Activated CD4-positive, alpha-beta T cell treated with anti-CD3 and anti-CD28 coated beads for 36 hours (primary cell): ENCODE data around the gene THAP2. TPM values are rescaled to one million over a fixed set of nuclear protein-coding genes. Genes with fewer than 3 reads are reported as not detected.
A peak's percentile ranks its signal among the peaks of the same experiment; 100 is the strongest.

Source experiments
- ATAC-seq: fragments of 200-7000 bp; cut with Tn5 transposase; one replicate; pipeline ENCODE4 v1.10.0; 2021; ENCODE audit warnings: mild to moderate bottlenecking, moderate library complexity
- CTCF ChIA-PET: fragments of 350-600 bp; sonication (Branson Sonifier 250); formaldehyde crosslinking; loops from one replicate; lab custom pipeline; 2021; ENCODE audit warnings: antibody characterized with exemption; lab: Charles Lee
- POLR2A ChIA-PET: fragments of 350-600 bp; sonication (Branson Sonifier 250); formaldehyde crosslinking; loops from one replicate; lab custom pipeline; 2021; ENCODE audit warnings: antibody characterized with exemption, inconsistent platforms; lab: Charles Lee
- DNase-seq: peaks from one replicate; pipeline ENCODE4 v3.0.0-alpha.2; 2020
- H3K27ac Mint-ChIP-seq: one replicate; pipeline ENCODE4 v1.8.0; 2021; ENCODE audit warnings: mixed read lengths
- H3K27me3 Mint-ChIP-seq: one replicate; pipeline ENCODE4 v1.8.0; 2021; ENCODE audit warnings: mixed read lengths
- H3K36me3 Mint-ChIP-seq: one replicate; pipeline ENCODE4 v1.8.0; 2021; ENCODE audit warnings: low read depth, mixed read lengths
- H3K4me1 Mint-ChIP-seq: one replicate; pipeline ENCODE4 v1.8.0; 2021; ENCODE audit warnings: mixed read lengths
- H3K4me3 Mint-ChIP-seq: one replicate; pipeline ENCODE4 v1.8.0; 2021; ENCODE audit warnings: mild to moderate bottlenecking, moderate library complexity, mixed read lengths
- H3K9me3 Mint-ChIP-seq: one replicate; pipeline ENCODE4 v1.8.0; 2021; ENCODE audit warnings: low read depth, mixed read lengths
- intact Hi-C, 2 experiments: fragments of 100-400 bp; cut with DNase I in 1 of 2; cut with micrococcal nuclease in 1 of 2; formaldehyde crosslinking; loops; one replicate each; pipeline versions ENCODE4 v1.14.2 to v1.15.1; 2022 to 2024; cut with DNase I, micrococcal nuclease
- total RNA-seq, 2 experiments: library from RNA; stranded (reverse); gene quantifications; one replicate each; pipeline ENCODE4 v1.2.3, GENCODE V29; 2021

The THAP2 gene
- total RNA-seq, 2 experiments from 2014 or later = 8.7 to 11.8 TPM

DNA sequence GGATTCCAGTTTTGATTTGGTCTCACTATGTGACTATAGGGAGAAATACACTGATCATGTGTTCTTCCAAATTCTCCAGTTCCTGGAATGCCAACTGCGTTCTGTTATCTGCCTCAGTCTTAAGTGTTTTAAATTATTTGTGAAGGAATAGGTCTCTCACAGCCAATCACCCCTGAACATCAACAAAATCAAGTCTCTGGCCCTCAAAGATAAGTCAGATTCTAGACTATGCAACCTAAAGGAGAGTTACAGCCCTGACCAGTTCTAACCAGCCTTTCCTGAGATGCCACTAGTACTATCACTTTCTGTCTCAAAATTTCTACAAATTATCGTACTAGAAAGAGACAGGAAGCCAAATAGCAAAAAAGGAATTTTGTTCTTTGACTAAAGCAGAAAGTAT is 22.7 kb upstream of the THAP2 start:
- Mint-ChIP-seq H3K27ac (peak overlapping the region; percentile 71), H3K27me3 (no peaks in the 10 kb centered on the region), H3K4me1 (peaks cover 45% of the 10 kb centered on the region), H3K9me3 (no peaks in the 10 kb centered on the region), H3K36me3 (peaks cover 49% of the 10 kb centered on the region), H3K4me3 (no peak overlapping the region)
- ATAC-seq (no peak), DNase-seq (no peak)
- intact Hi-C loops = loop anchor here in 1 of 2 experiments (2.0 kb wide), 1 partner anchor 45 kb away; the partner anchor contains the start of gene TMEM19
- ChIA-PET CTCF (no interaction called here), POLR2A (no interaction called here)

DNA sequence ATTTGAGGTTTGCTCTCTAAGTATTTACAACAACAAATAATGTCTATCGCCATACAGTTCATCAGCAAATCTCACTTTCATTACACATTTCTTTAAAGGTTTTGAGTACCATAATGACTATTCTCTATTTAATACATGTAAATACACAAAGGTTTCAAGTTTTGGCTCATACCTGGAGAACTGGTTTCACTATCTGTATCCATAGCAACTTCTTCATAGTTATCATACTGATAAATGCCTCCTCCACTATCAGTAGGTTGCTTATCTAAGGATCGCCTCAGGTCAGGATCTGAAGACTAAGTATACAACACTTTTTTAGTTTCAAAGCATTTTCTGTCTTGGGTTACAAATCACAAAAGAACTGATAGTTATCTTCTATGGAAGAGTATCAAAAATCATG is 21.8 kb upstream of the THAP2 start:
- ChIA-PET CTCF (interaction anchor here (0.7 to 1.2 kb wide), 5 partner anchors 12 to 249 kb away, joined by 3 to 5 read pairs (median 3); no protein-coding TSS in a partner anchor), POLR2A (interaction anchor here (1.0 kb wide), 1 partner anchor 21 kb away, joined by 6 read pairs; no protein-coding TSS in a partner anchor)
- H3K4me1 Mint-ChIP-seq = peaks cover 47% of the 10 kb centered on the region
- intact Hi-C loops = loop anchor here (2.0 kb wide), 1 partner anchor 21 kb away; the partner anchor contains the start of gene ZFC3H1 (in 2 of the 2)
- no peaks in the 10 kb centered on the region for H3K9me3 Mint-ChIP-seq
- H3K4me3 Mint-ChIP-seq = no peak overlapping the region
- H3K36me3 Mint-ChIP-seq = peaks cover 53% of the 10 kb centered on the region
- no peaks in the 10 kb centered on the region for H3K27me3 Mint-ChIP-seq
- no peak for DNase-seq
- ATAC-seq = peak; percentile 78
- peak overlapping the region; percentile 65 for H3K27ac Mint-ChIP-seq

DNA sequence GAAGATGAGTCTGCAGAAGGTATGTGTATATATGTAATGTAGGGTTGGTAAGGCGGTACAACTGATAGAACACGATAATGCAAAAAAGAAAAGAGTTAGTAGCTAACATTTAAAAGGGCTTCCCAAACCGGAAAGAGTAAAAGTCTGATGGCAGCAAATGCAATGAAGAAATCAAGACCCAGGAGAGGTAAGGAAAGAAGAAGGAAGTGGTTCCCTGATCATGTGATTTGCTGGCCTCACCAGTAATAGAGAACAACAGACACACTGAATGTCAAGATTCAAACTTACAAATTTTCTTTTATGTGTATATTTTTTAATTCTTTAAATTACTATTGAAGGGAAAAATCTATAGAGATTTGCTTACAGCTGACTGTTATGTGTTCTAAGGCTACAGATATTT is 18.8 kb upstream of the THAP2 start:
- ChIA-PET CTCF (interaction anchor here (0.9 to 3.4 kb wide), 7 partner anchors 9 to 103 kb away, joined by 3 to 19 read pairs (median 6); no protein-coding TSS in a partner anchor), POLR2A (interaction anchor here (1.8 kb wide), 1 partner anchor 19 kb away, joined by 6 read pairs; the partner anchor contains the start of genes THAP2 and ZFC3H1)
- no peaks in the 10 kb centered on the region for H3K27me3 Mint-ChIP-seq
- no peak for DNase-seq
- no peak overlapping the region for H3K4me3 Mint-ChIP-seq
- H3K36me3 Mint-ChIP-seq = peaks cover 53% of the 10 kb centered on the region
- no peak for ATAC-seq
- peaks cover 48% of the 10 kb centered on the region for H3K4me1 Mint-ChIP-seq
- no peaks in the 10 kb centered on the region for H3K9me3 Mint-ChIP-seq
- peak overlapping the region; percentile 81 for H3K27ac Mint-ChIP-seq
- intact Hi-C loops = no loop called here

DNA sequence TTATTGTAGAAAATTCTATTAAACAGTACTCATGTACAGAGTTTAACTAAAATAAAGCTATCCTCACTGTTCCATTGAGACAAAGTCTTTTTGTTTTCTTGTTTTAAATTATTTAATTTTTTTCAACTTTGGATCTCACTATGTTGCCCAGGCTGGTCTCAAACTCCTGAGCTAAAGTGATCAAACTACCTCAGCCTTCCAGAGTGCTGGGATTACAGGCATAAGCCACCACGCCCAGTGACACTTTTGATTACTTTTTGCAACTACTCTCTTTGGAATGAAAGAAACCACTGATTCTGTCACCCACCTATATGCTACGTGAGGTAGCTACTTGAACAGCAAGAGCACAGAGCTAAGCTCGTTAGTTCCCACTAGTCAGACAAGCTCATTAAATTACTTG is 17.6 kb upstream of the THAP2 start:
- no peak for DNase-seq
- ChIA-PET POLR2A (interaction anchor here (0.6 to 1.8 kb wide), 2 partner anchors 12 to 17 kb away, joined by 4 to 6 read pairs; partner anchors contain the start of genes THAP2 and ZFC3H1), CTCF (interaction anchor here (1.2 to 3.4 kb wide), 6 partner anchors 8 to 101 kb away, joined by 4 to 19 read pairs (median 7); no protein-coding TSS in a partner anchor)
- Mint-ChIP-seq H3K27ac (no peak overlapping the region), H3K4me1 (peaks cover 45% of the 10 kb centered on the region), H3K27me3 (no peaks in the 10 kb centered on the region), H3K9me3 (no peaks in the 10 kb centered on the region), H3K4me3 (no peak overlapping the region), H3K36me3 (peaks cover 48% of the 10 kb centered on the region)
- intact Hi-C loops = no loop called here
- ATAC-seq = no peak

DNA sequence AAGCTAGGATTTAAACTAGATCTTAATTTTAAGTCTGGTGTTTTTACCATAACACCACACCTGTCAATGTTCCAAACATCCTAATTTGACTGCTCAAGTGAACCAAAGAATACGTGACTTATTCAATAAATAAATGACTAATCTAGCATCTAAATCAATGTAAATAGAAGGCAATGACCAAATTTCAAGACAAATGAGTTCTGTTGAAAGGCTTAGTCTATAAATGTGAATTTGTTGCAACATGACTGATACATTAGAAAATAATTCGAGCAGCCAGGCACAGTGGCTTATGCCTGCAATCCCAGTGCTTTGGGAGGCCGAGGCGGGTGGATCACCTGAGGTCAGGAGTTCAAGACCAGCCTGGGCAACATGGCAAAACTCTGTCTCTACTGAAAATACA is 15.6 kb upstream of the THAP2 start:
- ATAC-seq (no peak), DNase-seq (no peak)
- Mint-ChIP-seq H3K36me3 (peaks cover 34% of the 10 kb centered on the region), H3K4me1 (peaks cover 28% of the 10 kb centered on the region), H3K4me3 (no peak overlapping the region), H3K9me3 (no peaks in the 10 kb centered on the region), H3K27me3 (no peaks in the 10 kb centered on the region), H3K27ac (peak overlapping the region; percentile 19)
- CTCF ChIA-PET = interaction anchor here (1.5 kb wide), 1 partner anchor 12 kb away, joined by 7 read pairs; no protein-coding TSS in a partner anchor
- intact Hi-C loops = no loop called here
- POLR2A ChIA-PET = interaction anchor here (1.0 kb wide), 1 partner anchor 16 kb away, joined by 4 read pairs; the partner anchor contains the start of gene THAP2

DNA sequence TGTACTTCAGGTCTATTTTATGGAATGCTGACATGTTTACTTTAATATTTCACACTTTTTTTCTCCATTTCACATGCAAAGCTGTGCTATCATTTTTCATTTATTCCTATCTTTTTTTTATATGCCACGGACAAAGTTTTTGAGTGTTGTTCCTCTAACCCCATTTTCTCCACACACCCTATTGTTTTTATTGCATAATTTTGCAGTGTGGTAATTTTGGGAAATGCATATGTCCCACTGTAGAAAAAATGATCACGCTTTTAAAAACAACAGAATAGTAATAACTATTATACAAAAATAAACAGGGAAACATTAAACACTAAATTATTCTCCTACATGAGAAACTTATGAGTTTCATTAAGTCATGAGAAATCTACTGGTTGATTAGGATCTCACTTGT is 14.7 kb upstream of the THAP2 start:
- H3K4me3 Mint-ChIP-seq = no peak overlapping the region
- H3K9me3 Mint-ChIP-seq = no peaks in the 10 kb centered on the region
- POLR2A ChIA-PET = no interaction called here
- H3K27me3 Mint-ChIP-seq = no peaks in the 10 kb centered on the region
- no peak for DNase-seq
- no peak for ATAC-seq
- peaks cover 27% of the 10 kb centered on the region for H3K36me3 Mint-ChIP-seq
- H3K4me1 Mint-ChIP-seq = peaks cover 22% of the 10 kb centered on the region
- intact Hi-C loops = no loop called here
- H3K27ac Mint-ChIP-seq = no peak overlapping the region
- CTCF ChIA-PET = interaction anchor here (1.5 to 2.2 kb wide), 2 partner anchors 11 to 13 kb away, joined by 3 to 8 read pairs; no protein-coding TSS in a partner anchor

DNA sequence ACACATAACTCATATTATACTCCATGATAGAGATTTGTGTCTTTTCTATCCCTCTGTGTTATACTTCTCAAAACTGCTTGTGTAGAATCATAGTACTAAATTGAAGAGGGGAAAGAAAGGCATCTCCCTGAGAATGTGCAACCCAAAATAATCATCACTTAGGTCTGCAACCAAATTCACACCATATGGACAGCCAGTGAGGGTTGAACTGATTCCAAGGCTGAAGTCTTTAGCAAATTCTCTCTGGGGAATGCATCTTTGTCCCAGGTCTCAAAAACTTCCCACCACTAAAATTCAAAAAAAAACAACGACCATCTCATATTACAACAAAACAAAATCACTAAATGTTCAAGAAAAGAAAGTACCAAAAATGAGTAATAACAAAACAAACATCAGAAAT is 11.4 kb upstream of the THAP2 start:
- DNase-seq (no peak), ATAC-seq (no peak)
- peaks cover 37% of the 10 kb centered on the region for H3K4me1 Mint-ChIP-seq
- no peak overlapping the region for H3K27ac Mint-ChIP-seq
- H3K4me3 Mint-ChIP-seq = no peak overlapping the region
- intact Hi-C loops = no loop called here
- POLR2A ChIA-PET = no interaction called here
- H3K27me3 Mint-ChIP-seq = no peaks in the 10 kb centered on the region
- H3K9me3 Mint-ChIP-seq = no peaks in the 10 kb centered on the region
- H3K36me3 Mint-ChIP-seq = peaks cover 16% of the 10 kb centered on the region
- CTCF ChIA-PET = no interaction called here

DNA sequence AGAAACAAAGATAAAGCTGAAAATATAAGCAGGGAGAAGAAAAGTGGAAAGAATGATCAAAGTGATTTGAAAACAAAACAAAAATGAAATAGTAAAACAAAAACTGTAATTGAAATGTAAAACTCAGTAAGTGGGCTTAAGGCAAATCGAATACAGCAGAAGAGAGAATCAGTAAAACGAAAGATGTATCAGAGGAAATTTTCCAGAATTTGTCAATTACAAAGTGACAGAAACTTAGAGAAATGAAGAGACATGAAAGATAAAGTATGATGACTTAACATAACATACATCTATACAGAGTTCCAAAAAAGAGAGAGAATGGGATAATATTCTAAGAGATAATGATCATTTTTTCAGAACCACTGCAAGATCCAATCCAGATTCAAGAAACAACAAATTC is 11.0 kb upstream of the THAP2 start:
- ChIA-PET POLR2A (no interaction called here), CTCF (no interaction called here)
- no peaks in the 10 kb centered on the region for H3K27me3 Mint-ChIP-seq
- H3K9me3 Mint-ChIP-seq = no peaks in the 10 kb centered on the region
- H3K36me3 Mint-ChIP-seq = peaks cover 18% of the 10 kb centered on the region
- H3K4me1 Mint-ChIP-seq = peaks cover 39% of the 10 kb centered on the region
- intact Hi-C loops = no loop called here
- no peak overlapping the region for H3K27ac Mint-ChIP-seq
- ATAC-seq (no peak), DNase-seq (no peak)
- H3K4me3 Mint-ChIP-seq = no peak overlapping the region

DNA sequence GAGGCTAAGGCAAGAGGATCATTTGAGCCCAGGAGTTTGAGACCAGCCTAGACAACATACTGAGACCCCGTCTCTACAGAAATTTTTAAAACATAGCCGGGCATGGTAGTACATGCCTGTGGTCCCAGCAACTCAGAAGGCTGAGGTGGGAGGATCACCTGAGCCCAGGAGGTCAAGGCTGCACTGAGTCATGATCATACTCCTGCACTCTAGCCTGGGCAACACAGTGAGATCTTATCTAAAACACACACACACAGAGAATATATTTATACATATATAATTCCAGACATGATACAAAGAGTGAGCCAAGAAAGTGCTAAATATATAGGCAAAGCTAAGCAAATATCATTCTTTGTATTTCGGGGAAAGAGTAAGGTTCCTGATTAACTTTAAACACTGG is 9.9 kb upstream of the THAP2 start:
- Mint-ChIP-seq H3K4me1 (peaks cover 42% of the 10 kb centered on the region), H3K27me3 (no peaks in the 10 kb centered on the region), H3K4me3 (no peak overlapping the region), H3K9me3 (no peaks in the 10 kb centered on the region), H3K27ac (peak overlapping the region; percentile 41), H3K36me3 (peaks cover 26% of the 10 kb centered on the region)
- ChIA-PET POLR2A (interaction anchor here (0.9 kb wide), 1 partner anchor 10 kb away, joined by 3 read pairs; the partner anchor contains the start of genes THAP2 and ZFC3H1), CTCF (interaction anchor here (0.7 to 1.2 kb wide), 5 partner anchors 8 to 93 kb away, joined by 3 to 6 read pairs (median 3); no protein-coding TSS in a partner anchor)
- intact Hi-C loops = no loop called here
- DNase-seq (no peak), ATAC-seq (no peak)

DNA sequence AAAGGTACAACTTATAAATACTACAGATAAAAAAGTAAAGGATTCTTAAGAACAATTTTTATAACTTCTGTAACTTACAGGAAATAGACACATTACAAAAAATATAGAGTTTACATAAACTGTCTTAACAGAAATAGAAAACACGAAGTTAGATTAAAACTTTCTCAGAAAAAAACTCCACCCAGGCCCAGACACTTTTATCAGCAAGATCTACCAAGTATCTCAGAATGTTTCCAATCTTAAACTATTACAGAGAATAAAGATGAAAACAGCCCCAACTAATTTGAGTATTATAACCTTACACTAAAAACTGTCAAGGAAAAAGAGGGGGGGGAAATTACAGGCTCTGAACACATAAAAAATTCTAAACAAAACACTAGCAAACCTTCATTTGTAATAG is 8.6 kb upstream of the THAP2 start:
- DNase-seq = no peak
- ChIA-PET CTCF (interaction anchor here (1.1 kb wide), 1 partner anchor 90 kb away, joined by 3 read pairs; no protein-coding TSS in a partner anchor), POLR2A (interaction anchor here (0.5 kb wide), 1 partner anchor 225 kb away, joined by 3 read pairs; no protein-coding TSS in a partner anchor)
- no peaks in the 10 kb centered on the region for H3K9me3 Mint-ChIP-seq
- H3K4me1 Mint-ChIP-seq = peaks cover 45% of the 10 kb centered on the region
- intact Hi-C loops = no loop called here
- peaks cover 29% of the 10 kb centered on the region for H3K36me3 Mint-ChIP-seq
- peak overlapping the region; percentile 37 for H3K4me3 Mint-ChIP-seq
- ATAC-seq = no peak
- H3K27ac Mint-ChIP-seq = peak overlapping the region; percentile 67
- no peaks in the 10 kb centered on the region for H3K27me3 Mint-ChIP-seq

DNA sequence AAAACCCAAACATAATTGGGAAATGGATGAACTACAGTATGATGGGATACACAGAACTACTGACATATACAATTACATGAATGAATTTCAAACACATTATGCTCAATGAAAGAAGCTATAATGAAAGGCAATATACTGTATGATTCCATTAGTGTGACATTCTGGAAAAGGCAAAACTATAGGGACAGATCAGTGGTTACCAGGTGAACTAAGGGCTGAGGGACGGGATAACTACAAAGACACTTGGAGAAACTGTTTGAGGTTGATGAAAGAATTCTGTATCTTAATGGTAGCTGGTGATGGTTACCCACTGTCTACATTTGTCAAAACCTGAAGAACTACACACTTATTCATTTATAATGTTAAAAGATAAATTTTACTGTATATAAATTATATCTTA is 8.2 kb upstream of the THAP2 start:
- ATAC-seq (no peak), DNase-seq (no peak)
- peaks cover 45% of the 10 kb centered on the region for H3K4me1 Mint-ChIP-seq
- CTCF ChIA-PET = no interaction called here
- no peaks in the 10 kb centered on the region for H3K27me3 Mint-ChIP-seq
- H3K27ac Mint-ChIP-seq = peak overlapping the region; percentile 67
- POLR2A ChIA-PET = interaction anchor here (0.5 kb wide), 1 partner anchor 225 kb away, joined by 3 read pairs; no protein-coding TSS in a partner anchor
- intact Hi-C loops = no loop called here
- no peaks in the 10 kb centered on the region for H3K9me3 Mint-ChIP-seq
- peaks cover 29% of the 10 kb centered on the region for H3K36me3 Mint-ChIP-seq
- H3K4me3 Mint-ChIP-seq = peak overlapping the region; percentile 37

DNA sequence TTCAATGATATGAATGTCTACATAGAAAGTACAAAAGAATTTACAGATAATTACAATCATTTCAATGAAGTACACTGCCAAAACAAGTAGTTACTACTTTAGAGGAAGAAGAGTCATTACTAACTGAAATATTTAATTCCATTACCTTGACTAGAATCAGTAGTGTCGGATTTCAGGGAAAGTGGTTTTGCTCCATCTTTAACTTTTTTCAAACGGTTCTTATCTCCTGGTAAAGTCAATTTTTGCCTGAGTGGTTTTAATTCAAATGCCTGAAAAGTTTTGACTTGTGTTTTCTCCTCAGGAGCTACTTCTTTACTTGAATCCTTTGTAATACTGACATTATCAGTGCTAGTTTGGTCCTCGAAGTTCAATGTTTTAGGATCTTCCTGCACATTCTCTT is 7.4 kb upstream of the THAP2 start:
- POLR2A ChIA-PET = no interaction called here
- Mint-ChIP-seq H3K4me3 (peak overlapping the region; percentile 15), H3K27ac (no peak overlapping the region)

More for the DNA sequence above, 7.4 kb upstream of the THAP2 start:
- H3K4me1 Mint-ChIP-seq = peaks cover 47% of the 10 kb centered on the region
- ATAC-seq (no peak), DNase-seq (no peak)
- no peaks in the 10 kb centered on the region for H3K27me3 Mint-ChIP-seq
- H3K36me3 Mint-ChIP-seq = peaks cover 33% of the 10 kb centered on the region
- CTCF ChIA-PET = interaction anchor here (0.7 kb wide), 1 partner anchor 63 kb away, joined by 3 read pairs; no protein-coding TSS in a partner anchor
- intact Hi-C loops = no loop called here
- no peaks in the 10 kb centered on the region for H3K9me3 Mint-ChIP-seq
